Uterus (tissue), 4 donors: ENCODE results near the gene SH3RF3. TPM values are rescaled to one million over a fixed set of nuclear protein-coding genes. Genes with fewer than 3 reads are reported as not detected.

Experiments
- DNase-seq, 2 donors: peaks; one replicate each; pipeline ENCODE4 v3.0.0-alpha.2; 2019 to 2020
- H3K27ac ChIP-seq, 2 donors: fragments of 200-600 bp; sonication (generic); 1 replicate in 1 of 2; 2 replicates in 1 of 2; pipeline ENCODE4 v1.5.1; 2016 to 2018
- H3K27me3 ChIP-seq, 2 donors: fragments of 200-600 bp; sonication (generic); one replicate each; pipeline ENCODE4 v1.5.1; 2018 to 2019; ENCODE audit warnings: control low read depth in 1 of 2
- H3K36me3 ChIP-seq, 2 donors: fragments of 200-600 bp; sonication (generic); one replicate each; pipeline ENCODE4 v1.5.1; 2019; ENCODE audit warnings: control low read depth in 1 of 2
- H3K4me1 ChIP-seq, 2 donors: fragments of 200-600 bp; sonication (generic); one replicate each; pipeline ENCODE4 v1.5.1; 2018 to 2019; ENCODE audit warnings: control low read depth in 1 of 2
- H3K4me3 ChIP-seq, 2 donors: fragments of 200-600 bp; sonication (generic); 1 replicate in 1 of 2; 2 replicates in 1 of 2; pipeline ENCODE4 v1.5.1; 2018 to 2019; ENCODE audit warnings: mild to moderate bottlenecking in 1 of 2
- H3K9me3 ChIP-seq, 2 donors: fragments of 200-600 bp; sonication (generic); one replicate each; pipeline ENCODE4 v1.5.1; 2019; ENCODE audit warnings: control low read depth in 1 of 2
- CTCF ChIP-seq, 4 experiments: fragments of 200-600 bp in 2 of 4; fragments of 450-650 bp in 2 of 4; sonication (generic) in 2 of 4; IDR thresholded peaks; one replicate each; pipeline ENCODE4 v1.5.1; 2016 to 2019; ENCODE audit warnings: antibody characterized with exemption in 4 of 4, mild to moderate bottlenecking in 2 of 4, moderate library complexity in 1 of 4
- POLR2A ChIP-seq, 2 donors: fragments of 450-650 bp; IDR thresholded peaks; one replicate each; pipeline ENCODE4 v1.6.1; 2016; ENCODE audit warnings: antibody characterized with exemption in 2 of 2, mild to moderate bottlenecking in 1 of 2, moderate library complexity in 1 of 2
- intact Hi-C: fragments of 100-400 bp; cut with DNase I; formaldehyde crosslinking; loops from one replicate; pipeline ENCODE4 v1.15.1; 2023; ENCODE audit warnings: low total_unique reads
- total RNA-seq, 4 donors: library from RNA; depleted of rRNA in 3 of 4; stranded (reverse); fragments of >200 nt in 3 of 4; gene quantifications; one replicate each; pipeline versions ENCODE4 v1.1.0 to v1.2.4, GENCODE V29; 2014 to 2023
- donor health status: DM: yes; HTN: yes; CAD: no.

The SH3RF3 gene
- total RNA-seq, 4 donors from 2014 or later: 5.1 to 10.2 (median 8.7) TPM; not detected in 1

- Histone ChIP-seq H3K27me3 (no peaks in the 10 kb centered on the region), H3K4me1 (peaks cover 4 to 16% of the 10 kb centered on the region in 2 donors), H3K4me3 (no peak overlapping the region), H3K27ac (no peak overlapping the region), H3K9me3 (no peaks in the 10 kb centered on the region), H3K36me3 (no peaks in the 10 kb centered on the region)
- DNase-seq: no peak
- intact Hi-C loops: no loop called here
- TF ChIP-seq CTCF (IDR thresholded peaks at IDR 0.05): no peak
- TF ChIP-seq POLR2A (IDR thresholded peaks at IDR 0.05): no peak
These were observed 118.3 kb downstream of the SH3RF3 start for GRCh38 chr2:109247340-109247739.

GRCh38 chr2:109247812-109248211, 118.8 kb downstream of the SH3RF3 start:
- TF ChIP-seq CTCF (IDR thresholded peaks at IDR 0.05): no peak
- no peak for TF ChIP-seq POLR2A (IDR thresholded peaks at IDR 0.05)
- DNase-seq: peak; percentile 50 to 65
- intact Hi-C loops: no loop called here
- Histone ChIP-seq H3K36me3 (no peaks in the 10 kb centered on the region), H3K27ac (no peak overlapping the region), H3K4me1 (peaks cover 4 to 16% of the 10 kb centered on the region in 2 donors), H3K4me3 (no peak overlapping the region), H3K9me3 (no peaks in the 10 kb centered on the region), H3K27me3 (no peaks in the 10 kb centered on the region)

GRCh38 chr2:109248590-109248989, 119.6 kb downstream of the SH3RF3 start:
- H3K4me1 ChIP-seq: peaks cover 0 to 8% of the 10 kb centered on the region in 2 donors
- no peak overlapping the region for H3K4me3 ChIP-seq
- TF ChIP-seq POLR2A (IDR thresholded peaks at IDR 0.05): no peak
- no peak for TF ChIP-seq CTCF (IDR thresholded peaks at IDR 0.05)
- intact Hi-C loops: no loop called here
- no peaks in the 10 kb centered on the region for H3K27me3 ChIP-seq
- no peak for DNase-seq
- H3K36me3 ChIP-seq: no peaks in the 10 kb centered on the region
- H3K9me3 ChIP-seq: no peaks in the 10 kb centered on the region
- no peak overlapping the region for H3K27ac ChIP-seq

GRCh38 chr2:109253217-109253616, 124.2 kb downstream of the SH3RF3 start:
- H3K36me3 ChIP-seq: no peaks in the 10 kb centered on the region
- no peaks in the 10 kb centered on the region for H3K9me3 ChIP-seq
- intact Hi-C loops: no loop called here
- no peak overlapping the region for H3K27ac ChIP-seq
- H3K27me3 ChIP-seq: no peaks in the 10 kb centered on the region
- H3K4me1 ChIP-seq: no peaks in the 10 kb centered on the region
- no peak overlapping the region for H3K4me3 ChIP-seq
- TF ChIP-seq POLR2A (IDR thresholded peaks at IDR 0.05): no peak
- TF ChIP-seq CTCF (IDR thresholded peaks at IDR 0.05): no peak
- DNase-seq: no peak

- H3K27me3 ChIP-seq: no peaks in the 10 kb centered on the region
- no peak overlapping the region for H3K4me3 ChIP-seq
- H3K36me3 ChIP-seq: no peaks in the 10 kb centered on the region
- no peak for TF ChIP-seq POLR2A (IDR thresholded peaks at IDR 0.05)
- no peak for TF ChIP-seq CTCF (IDR thresholded peaks at IDR 0.05)
- intact Hi-C loops: no loop called here
- no peak overlapping the region for H3K27ac ChIP-seq
- no peaks in the 10 kb centered on the region for H3K4me1 ChIP-seq
- no peaks in the 10 kb centered on the region for H3K9me3 ChIP-seq
- no peak for DNase-seq
These were observed 125.3 kb downstream of the SH3RF3 start for GRCh38 chr2:109254174-109254904.
